OCI-M2 (cell line): ENCODE data around the gene METTL25B.

Experiments used
- DNase-seq: peaks from one replicate; lab custom pipeline; 2025; ENCODE audit not compliant: unreplicated experiment; lab: John Stamatoyannopoulos, UW

METTL25B gene

GRCh38 chr1:156700736-156701531 is 27.3 kb upstream of the METTL25B start:
- DNase-seq, result no peak

- DNase-seq, result no peak
These were observed 24.9 kb upstream of the METTL25B start for GRCh38 chr1:156703336-156703735.

GRCh38 chr1:156703741-156704140 is 24.5 kb upstream of the METTL25B start:
- DNase-seq, result no peak

DNA sequence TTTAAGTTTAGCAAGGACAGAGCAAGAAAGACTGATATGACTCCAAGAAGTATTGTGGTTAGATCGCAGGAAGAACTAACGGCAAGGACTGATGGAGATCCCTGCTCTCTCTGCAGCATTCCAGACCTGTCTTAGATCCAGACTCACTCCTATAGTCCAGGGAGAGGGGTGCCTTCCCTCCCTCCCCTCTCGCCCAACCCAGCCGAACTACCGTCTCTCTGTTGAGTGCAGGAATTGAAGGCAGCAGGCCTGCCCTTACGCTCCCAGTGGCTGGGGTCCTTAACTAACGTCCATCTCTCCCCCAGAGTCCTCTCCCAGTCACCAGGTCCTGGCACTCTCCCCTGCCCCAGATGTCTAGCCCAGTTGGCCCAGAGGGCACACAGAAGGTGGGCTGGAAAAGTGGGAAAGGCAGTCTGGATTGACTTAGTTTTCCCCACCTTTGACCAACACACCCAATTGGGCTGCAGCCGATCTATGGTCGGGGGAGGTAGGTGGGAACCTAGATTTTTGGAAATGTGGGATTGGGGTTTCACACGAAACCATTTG is 24.0 kb upstream of the METTL25B start:
- DNase-seq, result no peak

DNA sequence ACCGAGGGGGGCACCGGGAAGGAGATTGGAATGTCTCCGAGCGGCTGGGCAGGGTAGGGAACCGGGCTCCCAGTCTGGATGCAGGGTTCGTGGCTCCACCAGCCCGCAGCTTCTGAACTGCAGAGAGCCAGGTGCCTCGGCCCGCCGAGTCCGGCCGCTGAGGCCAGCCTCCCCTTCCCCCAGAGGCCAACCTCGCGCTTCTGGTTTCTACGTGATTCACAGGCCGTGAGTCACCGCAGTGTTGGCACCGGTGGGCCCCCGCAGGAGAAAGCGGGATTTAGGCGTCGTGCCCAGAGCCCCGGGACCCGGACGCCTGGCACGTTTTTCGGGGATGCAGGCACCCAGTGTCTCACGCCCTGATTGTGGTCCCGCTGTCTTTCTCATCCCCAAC is 23.3 kb upstream of the METTL25B start:
- no peak for DNase-seq

- DNase-seq, result no peak
These were observed 22.9 kb upstream of the METTL25B start, which contains the start of gene CRABP2 for GRCh38 chr1:156705321-156705917. Gene CRABP2 (minus strand): TSS chr1:156705583. CDS start chr1:156705446, 137 bp downstream.

GRCh38 chr1:156705918-156706656 is 22.2 kb upstream of the METTL25B start:
- DNase-seq, result no peak

- DNase-seq, result no peak
These were observed 21.4 kb upstream of the METTL25B start for GRCh38 chr1:156706657-156707416.

DNA sequence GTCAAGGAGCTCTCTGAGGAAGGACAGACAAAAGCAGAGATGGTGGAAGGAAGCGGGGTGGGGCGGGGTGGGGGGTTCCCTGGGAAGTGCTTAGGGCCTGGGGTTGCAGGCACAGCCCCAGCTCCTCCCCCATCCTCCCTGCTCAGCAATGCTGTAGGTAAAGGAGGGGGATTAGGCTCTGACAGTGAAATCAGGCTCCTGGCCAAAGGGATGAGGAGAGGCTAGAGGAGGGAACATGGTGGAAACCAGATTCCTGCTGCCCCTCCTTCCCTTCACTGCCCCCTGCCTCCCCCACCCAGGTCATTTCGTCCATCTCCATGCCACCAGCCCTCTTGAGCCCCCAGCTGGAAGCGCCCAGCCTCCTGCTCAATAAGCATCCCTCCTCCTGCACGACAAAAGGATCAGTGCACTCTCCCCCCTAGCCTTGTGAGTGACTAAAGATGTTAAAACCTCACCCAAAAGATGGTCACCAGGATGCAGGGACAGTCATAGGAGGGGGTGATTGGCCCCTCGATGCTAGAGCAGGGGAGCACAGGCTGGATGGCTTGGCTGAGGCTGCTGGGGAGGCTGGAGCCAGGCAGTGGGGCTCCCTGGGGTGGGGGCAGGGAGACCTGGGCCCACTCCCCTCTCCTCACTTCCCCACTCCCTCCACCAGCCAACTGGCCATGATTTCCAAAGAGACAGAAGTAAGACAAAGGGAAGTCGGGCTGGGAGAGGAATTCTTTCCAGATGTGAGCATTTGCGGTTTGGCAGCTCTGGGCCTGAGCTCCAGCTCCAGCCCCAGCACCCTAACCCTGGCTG is 20.7 kb upstream of the METTL25B start:
- DNase-seq, result no peak

- no peak for DNase-seq
These were observed 20.0 kb upstream of the METTL25B start for GRCh38 chr1:156708218-156708661.

DNA sequence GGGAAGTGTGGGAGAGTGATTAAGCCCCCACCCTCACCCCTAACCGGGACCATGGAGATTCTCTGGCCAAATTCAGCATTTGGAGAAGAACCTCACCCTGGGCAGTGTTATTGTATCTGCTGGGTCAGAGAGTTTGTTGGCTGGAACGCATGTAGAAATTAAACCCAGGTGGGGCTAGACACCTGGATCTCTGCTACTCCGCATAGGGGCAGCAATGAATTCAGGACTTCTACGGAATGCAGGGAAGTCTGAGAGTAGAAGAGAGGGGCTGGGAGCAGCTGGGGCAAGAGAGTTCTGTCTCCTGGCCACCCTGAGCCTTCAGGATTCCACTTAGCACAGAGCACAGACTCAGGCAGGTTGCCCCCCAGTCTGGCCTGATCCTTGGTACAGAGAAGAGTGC is 19.2 kb upstream of the METTL25B start:
- DNase-seq, result no peak

DNA sequence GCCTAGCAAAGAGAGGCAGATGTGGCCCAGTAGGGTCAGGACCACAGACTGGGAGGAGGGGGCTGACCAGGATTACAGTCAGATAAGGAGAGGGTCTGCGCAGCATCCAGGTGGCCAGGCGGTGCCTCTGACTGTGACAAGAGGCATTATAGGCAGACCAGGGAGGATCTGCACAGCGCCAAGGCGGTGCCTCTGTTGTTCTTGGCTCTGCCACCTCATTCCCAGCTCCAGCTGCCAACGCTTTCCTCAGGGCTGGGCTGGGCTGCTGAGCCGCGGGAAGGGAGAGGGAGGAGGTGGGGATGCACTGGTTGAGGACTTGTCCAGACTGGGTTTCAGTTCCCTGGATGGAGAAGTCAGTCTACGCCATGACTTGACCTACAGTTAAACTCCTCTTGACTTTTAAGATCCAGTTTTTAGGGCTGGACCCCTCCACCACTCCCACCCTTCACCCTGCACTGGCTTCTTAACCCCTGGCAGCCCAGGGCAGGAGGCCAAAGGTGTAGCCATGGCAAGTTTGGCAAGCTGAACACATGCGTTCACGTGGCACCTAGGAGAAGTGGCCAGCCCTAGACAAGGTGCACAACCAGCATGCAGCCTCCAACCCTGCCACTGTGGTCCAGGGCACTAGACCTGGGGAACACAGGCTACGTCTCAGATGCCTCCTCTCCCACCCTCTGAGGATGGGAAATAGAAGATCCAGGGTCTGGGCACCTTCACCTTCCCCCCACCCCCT is 18.3 kb upstream of the METTL25B start:
- no peak for DNase-seq

- no peak for DNase-seq
These were observed 17.1 kb upstream of the METTL25B start for GRCh38 chr1:156711011-156711817.

GRCh38 chr1:156712626-156713025 is 15.6 kb upstream of the METTL25B start:
- DNase-seq, result no peak

DNA sequence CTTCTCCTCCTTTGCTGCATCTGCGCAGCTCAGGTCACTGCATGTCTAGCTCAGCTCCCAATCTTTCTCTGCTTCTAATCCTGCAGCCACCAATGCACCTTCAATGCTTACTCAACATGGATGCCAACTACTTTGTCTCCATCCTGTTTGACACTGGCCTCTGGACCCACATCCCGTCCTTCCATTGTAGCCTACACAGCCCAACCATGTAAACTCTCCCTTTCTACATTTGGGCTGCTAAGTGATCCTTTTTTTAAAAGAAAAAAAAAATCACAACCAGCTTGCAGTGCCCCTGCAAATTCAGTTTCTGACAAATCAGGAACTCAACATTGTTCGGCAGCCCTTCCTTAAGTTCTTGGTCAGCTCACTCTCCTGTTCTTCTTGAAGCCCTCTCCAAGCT is 13.4 kb upstream of the METTL25B start:
- DNase-seq, result no peak

DNA sequence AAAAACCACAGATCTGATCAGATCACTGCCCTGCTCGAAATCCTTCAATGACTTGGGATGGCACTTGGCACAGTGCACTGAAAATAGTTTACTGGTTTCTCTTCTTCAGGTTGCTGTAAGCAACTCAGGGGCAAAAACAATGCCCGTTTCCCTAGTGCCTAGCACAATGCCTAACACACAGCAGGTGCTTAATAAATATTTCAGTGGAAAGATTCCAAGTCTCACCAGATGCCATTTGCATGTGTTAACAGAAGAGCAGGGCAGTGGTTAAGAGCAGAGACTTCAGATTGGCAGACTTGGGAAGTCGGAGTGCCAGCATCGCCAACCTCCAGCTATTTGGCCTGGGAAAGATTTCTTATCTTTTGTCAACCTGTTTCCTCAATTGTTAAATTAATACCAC is 10.9 kb upstream of the METTL25B start:
- DNase-seq, result no peak

- no peak for DNase-seq
These were observed 7.1 kb upstream of the METTL25B start for GRCh38 chr1:156721131-156721530.

GRCh38 chr1:156721535-156721934 is 6.7 kb upstream of the METTL25B start:
- DNase-seq, result no peak
